RWPE2 (cell line): ENCODE data around the gene ZNF211.

Experiments
- ATAC-seq: fragments of 200-7000 bp; cut with Tn5 transposase; 3 replicates; pipeline ENCODE4 v1.9.1; 2021; ENCODE audit warnings: low read depth
- DNase-seq: peaks from one replicate; pipeline ENCODE4 v3.0.0-alpha.2; 2020; ENCODE audit warnings: low spot score
- H3K27ac ChIP-seq: fragments of 450-650 bp; 2 replicates; pipeline ENCODE4 v1.5.1; 2017; ENCODE audit warnings: mild to moderate bottlenecking; ENCODE audit not compliant: poor library complexity, severe bottlenecking
- H3K27me3 ChIP-seq: fragments of 250-450 bp; sonication (Bioruptor Pico); 2 replicates; pipeline ENCODE4 v1.5.1; 2021; ENCODE audit warnings: mild to moderate bottlenecking, moderate library complexity; ENCODE audit not compliant: insufficient read depth, poor library complexity, severe bottlenecking
- H3K36me3 ChIP-seq: fragments of 250-450 bp; sonication (Bioruptor Pico); 2 replicates; pipeline ENCODE4 v1.5.1; 2020; ENCODE audit warnings: low read depth, mild to moderate bottlenecking, moderate library complexity
- H3K4me1 ChIP-seq: fragments of 250-450 bp; sonication (Bioruptor Pico); 2 replicates; pipeline ENCODE4 v1.5.1; 2021; ENCODE audit warnings: mild to moderate bottlenecking, moderate library complexity; ENCODE audit not compliant: insufficient read depth, poor library complexity, severe bottlenecking
- H3K4me3 ChIP-seq: fragments of 250-450 bp; sonication (Bioruptor Pico); 2 replicates; pipeline ENCODE4 v1.5.1; 2021; ENCODE audit warnings: mild to moderate bottlenecking, moderate library complexity; ENCODE audit not compliant: severe bottlenecking
- H3K9me3 ChIP-seq: fragments of 250-450 bp; sonication (Bioruptor Pico); 2 replicates; pipeline ENCODE4 v1.5.1; 2021; ENCODE audit warnings: mild to moderate bottlenecking, moderate library complexity; ENCODE audit not compliant: severe bottlenecking
- CTCF ChIP-seq: fragments of 450-650 bp; IDR thresholded peaks from one replicate; pipeline ENCODE4 v1.5.1; 2017; ENCODE audit warnings: mild to moderate bottlenecking, moderate library complexity; ENCODE audit not compliant: poor library complexity, severe bottlenecking

ZNF211 gene

GRCh38 chr19:57632987-57633831 lies at the start of gene ZNF211:
TSS of gene ZNF211 (plus strand) at chr19:57633168. CDS start at chr19:57633347, 179 bp downstream.
- TF ChIP-seq CTCF = no peak
- Histone ChIP-seq H3K9me3 (peaks cover 4% of the 10 kb centered on the region), H3K27ac (no peak within 1 kb of the TSS), H3K36me3 (peaks cover 38% of the 10 kb centered on the region), H3K27me3 (no peaks in the 10 kb centered on the region), H3K4me3 (peak within 1 kb of the TSS; percentile 57), H3K4me1 (no peaks in the 10 kb centered on the region)
- ATAC-seq (peak; percentile 99), DNase-seq (peak; percentile 89)

- H3K27me3 ChIP-seq = no peaks in the 10 kb centered on the region
- H3K27ac ChIP-seq = no peak within 1 kb of the TSS
- peak within 1 kb of the TSS; percentile 66 for H3K4me3 ChIP-seq
- DNase-seq = peak; percentile 81
- H3K9me3 ChIP-seq = peaks cover 20% of the 10 kb centered on the region
- peak; percentile 88 for ATAC-seq
- no peak for TF ChIP-seq CTCF
- no peaks in the 10 kb centered on the region for H3K4me1 ChIP-seq
- H3K36me3 ChIP-seq = peaks cover 24% of the 10 kb centered on the region
Measured at GRCh38 chr19:57583521-57584416, 49.2 kb upstream of the ZNF211 start, which contains the start of gene ZIK1. TSS of gene ZIK1 (plus strand) at chr19:57584145. CDS start at chr19:57584357, 212 bp downstream.

GRCh38 chr19:57587529-57587928 lies 45.4 kb upstream of the ZNF211 start:
- ATAC-seq (no peak), DNase-seq (no peak)
- no peak overlapping the region for H3K27ac ChIP-seq
- no peak for TF ChIP-seq CTCF
- peaks cover 32% of the 10 kb centered on the region for H3K9me3 ChIP-seq
- H3K27me3 ChIP-seq = no peaks in the 10 kb centered on the region
- H3K4me1 ChIP-seq = no peaks in the 10 kb centered on the region
- peaks cover 55% of the 10 kb centered on the region for H3K36me3 ChIP-seq
- no peak overlapping the region for H3K4me3 ChIP-seq

GRCh38 chr19:57599377-57599760 lies 33.6 kb upstream of the ZNF211 start:
- Histone ChIP-seq H3K27ac (no peak overlapping the region), H3K9me3 (peaks cover 7% of the 10 kb centered on the region), H3K27me3 (no peaks in the 10 kb centered on the region), H3K36me3 (peaks cover 7% of the 10 kb centered on the region; the same call in 1 of the 2 replicates), H3K4me1 (peaks cover 2% of the 10 kb centered on the region), H3K4me3 (peak overlapping the region; percentile 83)
- no peak for TF ChIP-seq CTCF
- DNase-seq (no peak), ATAC-seq (no peak; the same call in 2 of the 3 replicates)
